Islet precursor cell (in vitro differentiated cells): ENCODE results near the gene KLHL6.
"Not testable (repeated sequence)": the region's sequence is repeated elsewhere in the genome, so short reads cannot be mapped to it uniquely, and the experiment has no call there.

ENCODE experiments used
- DNase-seq: peaks from one replicate; pipeline ENCODE4 v3.0.0-alpha.2; 2018

KLHL6 gene

GRCh38 chr3:183555541-183556081 is at the start of gene KLHL6:
Gene KLHL6, minus strand, starts transcription at chr3:183555706. Its CDS starts 53 bp downstream, at chr3:183555653.
- no peak for DNase-seq

GRCh38 chr3:183597959-183598358 is 42.5 kb upstream of the KLHL6 start:
- no peak for DNase-seq

GRCh38 chr3:183594636-183595035 is 39.1 kb upstream of the KLHL6 start:
- DNase-seq = no peak

GRCh38 chr3:183592821-183593220 is 37.3 kb upstream of the KLHL6 start:
- no peak for DNase-seq

- DNase-seq = no peak
These were observed 36.5 kb upstream of the KLHL6 start for GRCh38 chr3:183591881-183592521.

- no peak for DNase-seq
These were observed 34.9 kb upstream of the KLHL6 start for GRCh38 chr3:183590442-183590841.

- no peak for DNase-seq
These were observed 31.8 kb upstream of the KLHL6 start for GRCh38 chr3:183587336-183587735.

GRCh38 chr3:183586477-183586876 is 31.0 kb upstream of the KLHL6 start:
- DNase-seq = no peak

GRCh38 chr3:183584914-183585280 is 29.4 kb upstream of the KLHL6 start:
- no peak for DNase-seq

GRCh38 chr3:183584246-183584913 is 28.9 kb upstream of the KLHL6 start:
- DNase-seq = peak; percentile 84

- DNase-seq = no peak
These were observed 28.1 kb upstream of the KLHL6 start for GRCh38 chr3:183583331-183584245.

GRCh38 chr3:183582161-183582560 is 26.7 kb upstream of the KLHL6 start:
- DNase-seq = no peak

GRCh38 chr3:183581496-183582155 is 26.1 kb upstream of the KLHL6 start:
- no peak for DNase-seq

- no peak for DNase-seq
These were observed 24.7 kb upstream of the KLHL6 start for GRCh38 chr3:183579967-183580900.

- no peak for DNase-seq
These were observed 22.7 kb upstream of the KLHL6 start for GRCh38 chr3:183578179-183578578.

- DNase-seq = no peak
These were observed 21.8 kb upstream of the KLHL6 start for GRCh38 chr3:183577346-183577745.

- DNase-seq = no peak
These were observed 21.1 kb upstream of the KLHL6 start for GRCh38 chr3:183576487-183577107.

GRCh38 chr3:183572935-183573334 is 17.4 kb upstream of the KLHL6 start:
- no peak for DNase-seq

GRCh38 chr3:183570191-183570590 is 14.7 kb upstream of the KLHL6 start:
- not testable (repeated sequence) for DNase-seq

- DNase-seq = no peak
These were observed 11.4 kb upstream of the KLHL6 start for GRCh38 chr3:183566880-183567279.

GRCh38 chr3:183564046-183564445 is 8.5 kb upstream of the KLHL6 start:
- DNase-seq = no peak
